GM19239 (cell line): ENCODE results near the gene ANO9.
"Not testable (repeated sequence)": the region's sequence is repeated elsewhere in the genome, so short reads cannot be mapped to it uniquely, and the experiment has no call there.

ENCODE experiments used
- DNase-seq: peaks from one replicate; pipeline ENCODE4 v3.0.0; 2011; ENCODE audit warnings: low spot score; ENCODE audit not compliant: insufficient read length
- FAIRE-seq: peaks from 2 replicates; lab custom pipeline; 2011; peaks lifted over from hg19 to GRCh38; lab: Jason Lieb, UNC

The ANO9 gene

GRCh38 chr11:472816-473215, 31.0 kb upstream of the ANO9 start:
- DNase-seq (no peak), FAIRE-seq (no peak)

GRCh38 chr11:472272-472671, 30.5 kb upstream of the ANO9 start:
- FAIRE-seq (no peak), DNase-seq (no peak)

- no peak for FAIRE-seq
Measured at GRCh38 chr11:471468-472145, 29.8 kb upstream of the ANO9 start.

GRCh38 chr11:469684-470560, 28.1 kb upstream of the ANO9 start:
- no peak for FAIRE-seq
- no peak for DNase-seq

More at GRCh38 chr11:471468-472145, 29.8 kb upstream of the ANO9 start:
- DNase-seq: no peak

- DNase-seq, FAIRE-seq: not testable (repeated sequence)
Measured at GRCh38 chr11:469026-469683, 27.3 kb upstream of the ANO9 start.

- DNase-seq: no peak
- no peak for FAIRE-seq
Measured at GRCh38 chr11:468493-468892, 26.7 kb upstream of the ANO9 start.

- no peak for DNase-seq
- FAIRE-seq: no peak
Measured at GRCh38 chr11:468036-468435, 26.2 kb upstream of the ANO9 start.

- FAIRE-seq: no peak
Measured at GRCh38 chr11:465896-466530, 24.2 kb upstream of the ANO9 start.

GRCh38 chr11:464316-464715, 22.5 kb upstream of the ANO9 start:
- FAIRE-seq (no peak), DNase-seq (no peak)

More at GRCh38 chr11:465896-466530, 24.2 kb upstream of the ANO9 start:
- DNase-seq: no peak

GRCh38 chr11:462107-462890, 20.5 kb upstream of the ANO9 start:
- FAIRE-seq (no peak), DNase-seq (no peak)

- DNase-seq: no peak
- FAIRE-seq: no peak
Measured at GRCh38 chr11:461626-462025, 19.8 kb upstream of the ANO9 start.

- FAIRE-seq (no peak), DNase-seq (no peak)
Measured at GRCh38 chr11:460331-461199, 18.8 kb upstream of the ANO9 start.

GRCh38 chr11:459511-460220, 17.9 kb upstream of the ANO9 start:
- no peak for FAIRE-seq
- no peak for DNase-seq

GRCh38 chr11:457111-457760, 15.4 kb upstream of the ANO9 start:
- FAIRE-seq (peak; percentile 39), DNase-seq (no peak)

GRCh38 chr11:456533-456932, 14.7 kb upstream of the ANO9 start:
- DNase-seq (no peak), FAIRE-seq (no peak)

GRCh38 chr11:455566-456147, 13.8 kb upstream of the ANO9 start:
- no peak for DNase-seq
- no peak for FAIRE-seq

GRCh38 chr11:454801-455565, 13.2 kb upstream of the ANO9 start:
- no peak for DNase-seq
- no peak for FAIRE-seq
